HG02852 (cell line): ENCODE results near the gene PHACTR1.
A peak's percentile ranks its signal among the peaks of the same experiment; 100 is the strongest.

ENCODE experiments used
- ATAC-seq: cut with Tn5 transposase; IDR thresholded peaks from one replicate; pipeline ENCODE4 v1.9.1; 2021; ENCODE audit warnings: mild to moderate bottlenecking, moderate library complexity; ENCODE audit not compliant: unreplicated experiment

Gene PHACTR1

GRCh38 chr6:13296536-13296997 lies 580.0 kb downstream of the PHACTR1 start:
- peak; percentile 64 for ATAC-seq

GRCh38 chr6:13297391-13297790 lies 580.8 kb downstream of the PHACTR1 start:
- no peak for ATAC-seq

- ATAC-seq: no peak
These were observed 581.9 kb downstream of the PHACTR1 start for GRCh38 chr6:13298446-13298845.

- ATAC-seq: no peak
These were observed 582.8 kb downstream of the PHACTR1 start for GRCh38 chr6:13299403-13299821.

- no peak for ATAC-seq
These were observed 583.4 kb downstream of the PHACTR1 start for GRCh38 chr6:13299918-13300317.

- ATAC-seq: no peak
These were observed 584.4 kb downstream of the PHACTR1 start for GRCh38 chr6:13300643-13301590.

- no peak for ATAC-seq
These were observed 585.7 kb downstream of the PHACTR1 start for GRCh38 chr6:13302291-13302690.

GRCh38 chr6:13302751-13303667 lies 586.4 kb downstream of the PHACTR1 start:
- peak; percentile 54 for ATAC-seq

- peak; percentile 54 for ATAC-seq
These were observed 587.1 kb downstream of the PHACTR1 start for GRCh38 chr6:13303668-13304017.

- ATAC-seq: no peak
These were observed 587.5 kb downstream of the PHACTR1 start for GRCh38 chr6:13304101-13304500.

GRCh38 chr6:13304580-13305260 lies 588.2 kb downstream of the PHACTR1 start:
- ATAC-seq: peak; percentile 52

- ATAC-seq: no peak
These were observed 588.7 kb downstream of the PHACTR1 start for GRCh38 chr6:13305288-13305687.

GRCh38 chr6:13305791-13306190 lies 589.2 kb downstream of the PHACTR1 start:
- ATAC-seq: no peak

- ATAC-seq: no peak
These were observed 591.0 kb downstream of the PHACTR1 start for GRCh38 chr6:13307508-13307995.

GRCh38 chr6:13308332-13308731 lies 591.8 kb downstream of the PHACTR1 start:
- ATAC-seq: no peak

GRCh38 chr6:13311155-13311554 lies 594.6 kb downstream of the PHACTR1 start:
- no peak for ATAC-seq

- ATAC-seq: no peak
These were observed 598.2 kb downstream of the PHACTR1 start for GRCh38 chr6:13314806-13315205.

GRCh38 chr6:13315896-13316295 lies 599.3 kb downstream of the PHACTR1 start:
- no peak for ATAC-seq

GRCh38 chr6:13318821-13319220 lies 602.3 kb downstream of the PHACTR1 start:
- no peak for ATAC-seq

GRCh38 chr6:13319891-13320564 lies 603.5 kb downstream of the PHACTR1 start:
- no peak for ATAC-seq
